ENCODE measurements around the gene EXOC3.
"Not testable (repeated sequence)": the region's sequence is repeated elsewhere in the genome, so short reads cannot be mapped to it uniquely, and the experiment has no call there.

GRCh38 chr5:414991-415927 lies 27.7 kb upstream of the EXOC3 start:
- TF ChIP-seq CTCF, POLR2A, EP300 (IDR thresholded peaks at IDR 0.05): not testable (repeated sequence)

All from sigmoid colon (tissue), 4 donors.